Measurements from ENCODE around the gene CHODL. TPM values are rescaled to one million over a fixed set of nuclear protein-coding genes. Genes with fewer than 3 reads are reported as not detected.

Gene CHODL
- polyA plus RNA-seq, 1 donor: 89.6 TPM

DNA sequence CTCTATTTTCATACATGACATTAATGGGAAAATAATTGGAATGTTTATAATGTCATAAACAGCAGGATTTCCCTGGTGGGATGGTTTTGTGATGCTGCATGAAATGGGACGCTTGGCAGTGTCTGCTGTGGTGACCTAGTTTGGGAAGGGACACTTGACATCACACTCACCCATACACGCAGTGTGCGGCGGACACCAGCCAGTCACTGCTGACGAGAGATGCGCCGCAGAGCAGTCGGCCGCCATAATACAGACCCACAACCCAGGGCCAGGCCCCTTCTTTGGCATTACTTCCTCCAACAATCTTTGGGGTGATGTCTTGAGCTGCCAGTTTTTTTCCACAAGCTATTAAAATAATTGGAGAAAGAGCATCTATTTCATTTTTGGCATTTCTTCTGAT lies 49.5 kb downstream of the CHODL start:
- no peak for DNase-seq

GRCh38 chr21:18298228-18298627 lies 53.6 kb downstream of the CHODL start:
- DNase-seq: no peak

Other genes starting within 250 kb of the CHODL start
- 0.89 TPM for gene TMPRSS15, start 159.0 kb downstream of the CHODL start, polyA plus RNA-seq (ENCODE audit: insufficient read length)